CD14-positive monocyte (primary cell): ENCODE results near the gene MTUS2. TPM values are rescaled to one million over a fixed set of nuclear protein-coding genes. Genes with fewer than 3 reads are reported as not detected.
A peak's percentile ranks its signal among the peaks of the same experiment; 100 is the strongest.

ENCODE experiments used
- DNase-seq, 3 donors: peaks; one replicate each; pipeline ENCODE4 v3.0.0-alpha.2; 2011 to 2022
- H2AFZ ChIP-seq: 2 replicates; pipeline ENCODE4 v1.6.0; 2012; ENCODE audit warnings: mild to moderate bottlenecking, low read depth, low read length, inconsistent platforms; ENCODE audit not compliant: insufficient read depth, poor library complexity, severe bottlenecking
- H3K27ac ChIP-seq, 2 donors: 1 replicate in 1 of 2; 2 replicates in 1 of 2; pipeline ENCODE4 v1.5.1; 2012 to 2013; ENCODE audit warnings: low read length in 2 of 2, control low read depth in 1 of 2, inconsistent platforms in 1 of 2, low read depth in 1 of 2, mild to moderate bottlenecking in 1 of 2
- H3K27me3 ChIP-seq, 2 donors: one replicate each; pipeline versions ENCODE4 v1.6.0 to v1.6.1; 2011 to 2013; ENCODE audit warnings: low read length in 2 of 2; ENCODE audit not compliant: control insufficient read depth in 2 of 2, insufficient read depth in 2 of 2
- H3K36me3 ChIP-seq, 2 donors: replicated peaks in 1 of 2; 1 replicate in 1 of 2; 2 replicates in 1 of 2; pipeline versions ENCODE4 v1.5.1 to v1.6.1; 2012 to 2013; ENCODE audit warnings: low read length in 2 of 2, control low read depth in 1 of 2, inconsistent platforms in 1 of 2, mild to moderate bottlenecking in 1 of 2; ENCODE audit not compliant: insufficient read depth in 2 of 2, control insufficient read depth in 1 of 2
- H3K4me1 ChIP-seq, 2 donors: 1 replicate in 1 of 2; 2 replicates in 1 of 2; pipeline versions ENCODE4 v1.5.1 to v1.6.1; 2012 to 2013; ENCODE audit warnings: low read length in 2 of 2, control low read depth in 1 of 2, inconsistent platforms in 1 of 2, mild to moderate bottlenecking in 1 of 2, moderate library complexity in 1 of 2; ENCODE audit not compliant: insufficient read depth in 2 of 2, control insufficient read depth in 1 of 2
- H3K4me2 ChIP-seq: replicated peaks from 2 replicates; pipeline ENCODE3; 2012; ENCODE audit warnings: low read length, moderate library complexity, mild to moderate bottlenecking; ENCODE audit not compliant: poor library complexity, severe bottlenecking; ENCODE audit errors: extremely low read depth
- H3K4me3 ChIP-seq, 3 experiments: fragments of 200-600 bp in 1 of 3; sonication (generic) in 1 of 3; replicated peaks in 1 of 3; 1 replicate in 2 of 3; 2 replicates in 1 of 3; pipeline ENCODE4 v1.5.1; 2011 to 2013; ENCODE audit warnings: low read length in 3 of 3, mild to moderate bottlenecking in 3 of 3, control low read depth in 2 of 3, low read depth in 2 of 3, inconsistent platforms in 1 of 3, moderate library complexity in 1 of 3
- H3K79me2 ChIP-seq: 2 replicates; pipeline ENCODE4 v1.6.0; 2012; ENCODE audit warnings: mild to moderate bottlenecking, control low read depth, inconsistent platforms, low read length, moderate library complexity; ENCODE audit not compliant: insufficient read depth
- H3K9ac ChIP-seq: 2 replicates; pipeline ENCODE4 v1.6.0; 2017; ENCODE audit warnings: low read length, mild to moderate bottlenecking; ENCODE audit not compliant: insufficient read depth, poor library complexity, severe bottlenecking
- H3K9me3 ChIP-seq, 2 donors: replicated peaks in 1 of 2; 1 replicate in 1 of 2; 2 replicates in 1 of 2; pipeline versions ENCODE4 v1.5.1 to v1.6.1; 2012 to 2013; ENCODE audit warnings: low read length in 2 of 2, control low read depth in 1 of 2; ENCODE audit not compliant: control insufficient read depth in 1 of 2, insufficient read depth in 1 of 2
- H4K20me1 ChIP-seq: 2 replicates; pipeline ENCODE4 v1.6.0; 2012; ENCODE audit warnings: mild to moderate bottlenecking, low read length, control low read depth, moderate library complexity; ENCODE audit not compliant: insufficient read depth
- H3K27ac Mint-ChIP-seq, 7 donors: one replicate each; pipeline ENCODE4 v1.8.0; 2020; ENCODE audit warnings: mild to moderate bottlenecking in 7 of 7, mixed read lengths in 7 of 7, moderate library complexity in 6 of 7, inconsistent platforms in 2 of 7
- H3K27me3 Mint-ChIP-seq, 3 donors: one replicate each; pipeline ENCODE4 v1.8.0; 2021 to 2022; ENCODE audit warnings: low read depth in 3 of 3, mild to moderate bottlenecking in 3 of 3, mixed read lengths in 3 of 3, moderate library complexity in 3 of 3, inconsistent platforms in 1 of 3
- H3K36me3 Mint-ChIP-seq, 2 donors: one replicate each; pipeline ENCODE4 v1.8.0; 2020; ENCODE audit warnings: mixed read lengths in 2 of 2, inconsistent platforms in 1 of 2, mild to moderate bottlenecking in 1 of 2
- H3K4me1 Mint-ChIP-seq: one replicate; pipeline ENCODE4 v1.8.0; 2020; ENCODE audit warnings: mild to moderate bottlenecking, mixed read lengths
- H3K4me3 Mint-ChIP-seq, 2 donors: one replicate each; pipeline ENCODE4 v1.8.0; 2020; ENCODE audit warnings: mild to moderate bottlenecking in 2 of 2, mixed read lengths in 2 of 2, moderate library complexity in 1 of 2
- H3K9me3 Mint-ChIP-seq, 7 donors: one replicate each; pipeline ENCODE4 v1.8.0; 2020 to 2022; ENCODE audit warnings: mixed read lengths in 7 of 7, mild to moderate bottlenecking in 6 of 7, moderate library complexity in 6 of 7, inconsistent platforms in 2 of 7
- WGBS: methylation state at CpG from one replicate; pipeline ENCODE4 v1.1.5; 2013; ENCODE audit warnings: missing lambda C conversion rate; ENCODE audit not compliant: insufficient coverage; 5-methylcytosine and 5-hydroxymethylcytosine counted together
- intact Hi-C, 2 donors: fragments of 100-400 bp; cut with micrococcal nuclease; formaldehyde crosslinking; loops; one replicate each; pipeline versions ENCODE4 v1.15.0 to v1.15.1; 2023
- polyA plus RNA-seq, 3 donors: library from polyadenylated mRNA; depleted of rRNA in 1 of 3; unstranded in 2 of 3; stranded (reverse) in 1 of 3; fragments of 300-500 nt in 2 of 3; fragments of >200 nt in 1 of 3; fragmentation: Illumina TruSeq in 2 of 3; gene quantifications; 1 replicate in 2 of 3; 2 replicates in 1 of 3; pipeline ENCODE4 v1.2.3, GENCODE V29; 2012 to 2021
- TF ChIP-seq, protein P1 (sequence below): fragments of 200-600 bp; IDR thresholded peaks from one replicate; pipeline ENCODE4 v1.8.0; 2022; ENCODE audit warnings: antibody characterized with exemption, mild to moderate bottlenecking

MTUS2 gene
- polyA plus RNA-seq, 3 donors, result 0.04 TPM; not detected in 2

DNA sequence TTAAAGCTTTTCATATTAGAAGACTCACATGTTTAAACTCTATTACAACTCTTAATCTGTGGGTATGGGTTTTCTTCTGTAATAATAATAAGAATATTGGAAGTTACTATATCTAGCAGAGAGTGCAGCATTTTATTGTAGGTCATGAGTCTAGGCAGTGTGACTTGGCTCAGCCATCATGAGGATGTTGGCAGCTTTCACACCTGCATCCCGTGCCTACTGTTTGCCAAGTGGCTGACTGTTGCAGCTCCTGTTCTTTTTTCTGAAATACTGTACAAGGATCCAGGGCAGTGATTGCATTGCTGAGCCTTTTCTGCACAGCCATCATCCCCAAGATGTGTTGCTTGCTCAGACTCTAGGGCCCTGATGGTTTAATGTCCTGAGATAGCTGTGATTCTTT lies 47.4 kb downstream of the MTUS2 start:
- peaks cover 7 to 9% of the 10 kb centered on the region in 2 donors for H3K9me3 ChIP-seq
- no peaks in the 10 kb centered on the region for H3K36me3 ChIP-seq
- H3K27ac ChIP-seq, result no peak overlapping the region
- H3K79me2 ChIP-seq, result no peaks in the 10 kb centered on the region
- H3K27me3 ChIP-seq, result no peaks in the 10 kb centered on the region
- Mint-ChIP-seq H3K27me3 (peaks cover 0 to 4% (median 3%) of the 10 kb centered on the region in 3 donors), H3K9me3 (peaks cover 8 to 15% (median 11%) of the 10 kb centered on the region in 7 donors), H3K36me3 (no peaks in the 10 kb centered on the region), H3K4me1 (peaks cover 3% of the 10 kb centered on the region), H3K4me3 (no peak overlapping the region), H3K27ac (no peak overlapping the region)
- intact Hi-C loops, result no loop called here
- no peak overlapping the region for H3K4me2 ChIP-seq
- H2AFZ ChIP-seq, result no peak overlapping the region
- 89% methylated on average over 1 of the region's 1 CpG for WGBS
- H4K20me1 ChIP-seq, result no peaks in the 10 kb centered on the region
- TF ChIP-seq, protein P1, sequence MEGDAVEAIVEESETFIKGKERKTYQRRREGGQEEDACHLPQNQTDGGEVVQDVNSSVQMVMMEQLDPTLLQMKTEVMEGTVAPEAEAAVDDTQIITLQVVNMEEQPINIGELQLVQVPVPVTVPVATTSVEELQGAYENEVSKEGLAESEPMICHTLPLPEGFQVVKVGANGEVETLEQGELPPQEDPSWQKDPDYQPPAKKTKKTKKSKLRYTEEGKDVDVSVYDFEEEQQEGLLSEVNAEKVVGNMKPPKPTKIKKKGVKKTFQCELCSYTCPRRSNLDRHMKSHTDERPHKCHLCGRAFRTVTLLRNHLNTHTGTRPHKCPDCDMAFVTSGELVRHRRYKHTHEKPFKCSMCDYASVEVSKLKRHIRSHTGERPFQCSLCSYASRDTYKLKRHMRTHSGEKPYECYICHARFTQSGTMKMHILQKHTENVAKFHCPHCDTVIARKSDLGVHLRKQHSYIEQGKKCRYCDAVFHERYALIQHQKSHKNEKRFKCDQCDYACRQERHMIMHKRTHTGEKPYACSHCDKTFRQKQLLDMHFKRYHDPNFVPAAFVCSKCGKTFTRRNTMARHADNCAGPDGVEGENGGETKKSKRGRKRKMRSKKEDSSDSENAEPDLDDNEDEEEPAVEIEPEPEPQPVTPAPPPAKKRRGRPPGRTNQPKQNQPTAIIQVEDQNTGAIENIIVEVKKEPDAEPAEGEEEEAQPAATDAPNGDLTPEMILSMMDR, result no peak
- no peaks in the 10 kb centered on the region for H3K4me1 ChIP-seq
- no peak overlapping the region for H3K9ac ChIP-seq
- no peak for DNase-seq
- no peak overlapping the region for H3K4me3 ChIP-seq

DNA sequence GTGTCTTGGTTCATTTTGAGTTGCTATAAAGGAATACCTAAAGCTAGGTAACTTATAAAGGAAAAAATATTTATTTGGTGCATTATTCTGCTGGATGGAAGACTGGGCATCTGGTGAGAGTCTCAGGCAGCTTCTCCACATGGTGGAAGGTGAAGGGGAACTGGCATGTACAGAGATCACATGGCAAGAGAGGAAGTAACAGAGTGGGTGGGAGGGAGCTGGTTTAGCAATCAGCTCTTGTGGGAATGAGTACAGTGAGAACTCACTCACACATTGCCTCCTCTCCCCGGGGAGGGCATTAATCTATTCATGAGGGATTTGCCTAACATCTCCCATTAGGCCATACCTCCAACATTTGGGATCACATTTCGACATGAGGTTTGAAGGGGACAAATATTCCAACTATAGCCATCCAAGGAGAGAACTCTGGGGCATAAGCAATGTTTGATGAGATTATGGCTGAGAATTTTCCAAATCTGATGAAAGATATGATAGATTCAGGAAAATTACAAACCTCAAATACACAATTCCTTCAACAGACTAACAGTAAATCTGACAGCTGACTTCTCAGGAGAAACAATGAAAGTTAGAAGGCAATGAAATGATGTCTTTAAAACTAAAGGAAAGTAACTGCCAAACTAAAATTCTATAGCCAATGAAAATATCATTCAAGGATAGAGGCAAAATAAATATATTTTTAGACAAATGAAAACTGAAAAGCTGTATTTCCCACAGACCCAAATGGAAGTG lies 52.5 kb downstream of the MTUS2 start:
- H3K4me3 Mint-ChIP-seq, result no peak overlapping the region
- intact Hi-C loops, result no loop called here

More for the DNA sequence above, 52.5 kb downstream of the MTUS2 start:
- Histone ChIP-seq H3K36me3 (no peaks in the 10 kb centered on the region), H3K9ac (no peak overlapping the region), H3K27ac (no peak overlapping the region), H3K9me3 (peaks cover 17 to 21% of the 10 kb centered on the region in 2 donors), H3K4me2 (no peak overlapping the region), H3K27me3 (no peaks in the 10 kb centered on the region), H2AFZ (no peak overlapping the region), H3K79me2 (no peaks in the 10 kb centered on the region), H4K20me1 (no peaks in the 10 kb centered on the region), H3K4me3 (no peak overlapping the region), H3K4me1 (no peaks in the 10 kb centered on the region)
- WGBS, result no CpG with 5 or more reads among the region's 2 CpGs
- Mint-ChIP-seq H3K9me3 (peaks cover 11 to 29% (median 19%) of the 10 kb centered on the region in 7 donors), H3K27me3 (peaks cover 0 to 4% (median 1%) of the 10 kb centered on the region in 3 donors), H3K36me3 (no peaks in the 10 kb centered on the region), H3K27ac (peak overlapping the region in 1 of 7 donors; percentile 14), H3K4me1 (peaks cover 4% of the 10 kb centered on the region)
- TF ChIP-seq, protein P1, result no peak
- peak in 1 of 3 donors; percentile 14 for DNase-seq
